ENCODE results near the gene CA5B.
"Not testable (repeated sequence)": the region's sequence is repeated elsewhere in the genome, so short reads cannot be mapped to it uniquely, and the experiment has no call there.

Gene CA5B

DNA sequence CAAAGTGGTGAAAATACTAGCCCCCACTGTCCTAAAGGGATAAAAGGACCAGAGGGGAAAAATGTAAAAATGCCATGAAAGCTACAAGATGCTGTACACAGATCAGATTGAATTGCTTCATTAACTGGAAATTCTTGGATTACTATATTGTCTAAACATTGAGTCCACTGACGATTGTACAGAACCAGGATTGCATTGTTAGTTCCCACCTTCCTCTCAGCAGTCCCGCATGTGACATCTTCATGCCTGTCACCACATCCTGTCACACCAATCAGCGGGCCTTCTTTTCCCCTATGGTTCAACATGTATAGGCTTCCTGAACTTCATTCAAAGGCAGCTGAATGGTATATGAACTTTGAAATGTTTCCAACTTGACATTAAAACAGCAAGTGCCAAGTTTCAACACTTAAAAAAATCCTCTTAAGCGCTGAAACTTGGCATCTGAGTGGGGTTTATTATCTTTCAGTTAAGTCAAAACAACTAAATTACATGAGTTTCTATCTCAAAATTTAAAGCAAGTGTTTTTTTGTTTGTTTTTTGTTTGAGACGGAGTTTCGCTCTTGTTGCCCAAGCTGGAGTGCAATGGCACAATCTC is 76.8 kb downstream of the CA5B start:
- no peak for DNase-seq

DNA sequence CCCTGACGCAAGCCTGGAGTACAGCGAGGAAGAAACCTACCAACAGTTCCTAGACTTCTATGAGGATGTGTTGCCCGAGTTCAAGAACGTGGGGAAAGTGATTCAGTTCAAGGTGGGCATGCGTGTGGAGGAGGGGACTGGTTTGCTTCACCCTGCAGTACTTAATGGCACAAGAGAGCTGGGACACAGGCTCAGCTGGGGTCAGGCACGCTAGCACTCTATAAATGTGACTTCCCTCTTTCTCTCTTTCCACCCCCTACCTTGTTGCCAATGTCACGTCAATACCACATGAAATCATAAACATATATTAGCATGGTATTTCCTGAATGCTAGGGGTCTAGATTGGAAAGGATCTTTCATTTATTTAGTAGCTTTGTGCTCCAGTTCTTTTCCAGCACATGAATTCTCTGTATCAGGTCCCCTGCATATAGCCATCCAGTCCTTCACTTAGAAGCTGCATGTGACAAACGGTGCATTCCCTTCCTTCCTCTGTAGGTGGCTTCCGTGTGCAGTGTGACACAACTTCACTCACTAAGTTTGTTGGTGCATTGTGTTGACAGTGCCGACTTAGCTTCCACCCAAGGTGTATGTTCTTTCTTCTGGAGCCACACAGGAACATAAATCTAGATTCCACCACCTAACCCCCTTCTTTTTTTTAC is 77.8 kb downstream of the CA5B start:
- DNase-seq = no peak

DNA sequence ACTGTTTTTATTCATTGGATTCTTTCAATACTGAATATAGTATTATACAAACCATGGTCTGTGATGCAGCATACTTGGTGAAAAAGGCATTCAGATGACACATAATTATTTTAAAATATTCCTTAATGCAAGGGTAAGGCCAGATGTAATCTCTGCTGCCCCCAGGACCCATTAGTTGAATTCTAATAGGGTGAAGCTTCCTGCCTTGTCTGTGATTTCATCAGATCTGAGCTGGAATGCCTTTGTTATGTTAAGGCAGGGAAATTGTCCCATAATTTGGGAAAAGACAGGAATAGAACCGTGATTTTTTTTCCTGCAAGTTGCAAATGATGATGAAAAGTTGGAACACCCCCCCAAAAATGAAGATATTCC is 78.4 kb downstream of the CA5B start:
- DNase-seq = no peak

DNA sequence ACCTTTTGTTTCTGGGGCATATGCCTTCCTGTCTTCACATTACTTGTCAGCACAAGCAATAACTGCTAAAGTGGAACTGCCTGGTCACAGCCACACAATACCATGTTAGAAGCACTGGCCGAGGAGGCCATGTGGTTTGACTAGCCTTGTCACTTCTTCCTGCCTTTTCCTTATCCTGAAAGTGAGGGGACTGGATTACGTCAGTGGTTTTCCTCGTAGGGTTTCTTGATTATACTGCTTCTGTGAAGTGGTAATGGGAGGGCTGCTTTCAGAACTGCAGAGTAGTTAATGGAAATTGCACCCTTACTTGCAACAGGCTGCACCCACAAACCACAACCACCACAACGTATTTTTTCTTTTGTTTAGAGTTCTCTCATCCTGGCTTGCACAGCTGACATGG is 78.8 kb downstream of the CA5B start:
- peak; percentile 18 for DNase-seq

DNA sequence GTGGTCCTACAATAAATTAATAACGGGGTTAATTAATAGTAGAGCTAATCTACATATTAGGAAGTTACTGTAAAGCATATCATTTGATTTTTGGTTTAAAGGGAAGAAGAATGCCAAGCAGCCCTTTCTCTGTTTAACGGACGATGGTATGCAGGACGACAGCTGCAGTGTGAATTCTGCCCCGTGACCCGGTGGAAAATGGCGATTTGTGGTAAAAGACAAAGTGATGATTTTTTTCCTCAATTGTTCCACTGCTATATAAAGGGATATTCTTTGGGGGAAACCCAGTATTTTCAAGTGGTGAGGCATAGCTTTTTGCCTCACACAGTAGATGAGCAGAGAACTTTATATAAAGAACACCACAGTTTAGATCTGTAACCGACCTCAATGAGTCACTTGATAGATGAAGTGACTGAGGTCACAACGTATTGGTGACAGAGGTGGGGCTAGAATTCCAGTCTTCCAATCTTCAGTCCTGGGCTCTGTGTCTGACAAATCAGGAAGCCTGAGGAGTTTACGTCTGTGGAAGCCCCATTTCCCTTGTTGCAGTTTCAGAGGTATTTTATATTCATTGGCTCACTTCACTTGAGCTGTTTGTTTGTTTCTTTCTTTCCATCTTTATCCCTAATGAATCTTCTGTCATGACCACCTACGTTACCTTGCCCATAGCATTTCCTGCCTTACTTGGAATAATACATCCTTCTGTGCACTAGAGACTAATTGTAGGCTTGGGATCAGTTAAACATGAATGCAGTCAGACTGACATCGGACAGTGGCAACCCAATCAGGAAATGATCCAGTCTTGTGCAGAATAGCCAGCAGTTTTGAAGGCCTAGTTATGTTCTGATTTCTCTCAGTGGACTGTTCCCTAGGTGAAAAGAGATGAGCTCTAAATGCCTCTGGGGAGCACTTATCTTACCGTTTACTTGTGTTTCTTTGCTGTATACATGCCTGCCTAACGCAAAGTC is 82.3 kb downstream of the CA5B start:
- DNase-seq = no peak

DNA sequence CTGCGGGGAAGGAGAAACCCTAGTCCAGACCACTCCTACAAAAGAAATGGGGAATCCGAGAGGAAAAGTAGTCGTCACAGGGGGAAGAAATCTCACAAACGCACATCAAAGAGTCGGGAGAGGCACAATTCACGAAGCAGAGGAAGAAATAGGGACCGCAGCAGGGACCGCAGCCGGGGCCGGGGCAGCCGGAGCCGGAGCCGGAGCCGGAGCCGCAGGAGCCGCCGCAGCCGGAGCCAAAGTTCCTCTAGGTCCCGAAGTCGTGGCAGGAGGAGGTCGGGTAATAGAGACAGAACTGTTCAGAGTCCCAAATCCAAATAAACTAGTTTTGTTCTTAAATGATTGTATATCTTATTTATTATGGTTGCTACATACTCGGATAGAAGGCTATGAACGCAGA is 84.9 kb downstream of the CA5B start:
- no peak for DNase-seq

DNA sequence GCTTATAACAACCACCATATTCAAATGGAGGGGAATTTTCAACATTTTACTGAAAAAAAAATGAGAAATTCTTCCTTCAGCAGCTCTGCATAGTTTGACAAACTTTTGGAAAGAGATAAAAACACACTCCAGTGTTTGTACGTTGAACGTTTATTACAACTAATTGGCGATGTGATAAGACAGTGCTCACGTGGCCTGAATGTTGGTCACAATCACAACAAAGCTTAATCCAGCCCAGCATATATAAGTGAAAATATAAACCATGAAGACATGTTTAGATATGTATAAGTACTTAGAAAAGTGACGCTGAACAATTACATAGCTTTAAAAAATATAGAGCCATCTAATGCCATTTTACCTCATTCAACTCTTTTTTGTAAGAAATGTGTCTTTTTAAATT is 87.9 kb downstream of the CA5B start:
- no peak for DNase-seq

DNA sequence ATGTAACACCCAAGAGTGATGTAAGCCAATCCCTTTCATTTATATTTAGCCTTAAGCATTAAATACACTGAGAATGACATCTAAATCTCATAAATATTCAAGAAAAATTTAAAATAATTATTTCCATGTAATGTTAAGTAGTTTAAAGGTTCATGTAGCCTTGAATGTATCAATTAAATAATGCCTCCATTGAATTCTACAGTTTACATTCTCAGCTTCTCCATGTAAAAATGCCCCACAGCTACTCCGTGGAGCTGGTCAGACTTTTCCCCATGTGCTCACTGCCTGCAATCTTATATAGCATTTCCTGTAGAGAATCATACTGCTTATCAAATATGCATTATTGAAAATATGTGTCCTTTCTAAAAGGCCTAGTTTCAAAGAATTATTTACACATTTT is 91.1 kb downstream of the CA5B start:
- DNase-seq = no peak

DNA sequence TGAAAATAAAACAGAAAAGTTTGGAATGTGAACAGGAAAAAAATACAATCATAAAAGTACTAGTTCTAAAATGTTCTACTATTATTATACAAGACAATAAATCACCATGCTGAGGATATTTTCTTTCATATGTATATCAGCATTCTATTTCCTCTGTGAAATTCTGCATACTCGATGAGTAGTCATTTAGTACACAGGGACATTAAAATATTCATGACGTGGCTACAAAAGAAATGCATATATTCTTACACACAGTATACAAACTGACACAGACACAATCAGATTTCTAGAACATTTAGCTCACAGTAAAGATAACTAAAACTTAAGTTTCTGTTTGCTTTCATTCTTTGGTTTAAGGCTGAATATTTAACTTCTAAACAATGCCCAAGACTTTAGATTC is 93.3 kb downstream of the CA5B start:
- not testable (repeated sequence) for DNase-seq

DNA sequence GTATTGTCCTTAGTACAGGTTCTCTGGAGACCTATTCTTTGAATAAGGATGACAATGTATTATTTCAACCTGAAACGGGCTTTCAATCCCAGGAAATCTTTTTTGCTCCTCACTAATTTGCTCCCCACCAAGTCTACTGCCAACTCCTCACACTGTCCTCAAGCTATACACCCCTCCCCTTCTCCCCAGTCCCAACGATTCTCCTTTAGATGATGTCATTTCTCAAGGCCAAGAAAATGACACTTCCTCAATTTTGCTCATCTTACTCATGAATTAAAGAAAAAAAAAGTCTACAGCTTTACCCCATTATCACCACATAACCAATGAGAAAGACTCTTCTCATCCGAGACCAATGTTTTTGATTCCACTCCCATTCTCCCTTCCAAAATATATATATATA is 96.0 kb downstream of the CA5B start:
- DNase-seq = no peak

DNA sequence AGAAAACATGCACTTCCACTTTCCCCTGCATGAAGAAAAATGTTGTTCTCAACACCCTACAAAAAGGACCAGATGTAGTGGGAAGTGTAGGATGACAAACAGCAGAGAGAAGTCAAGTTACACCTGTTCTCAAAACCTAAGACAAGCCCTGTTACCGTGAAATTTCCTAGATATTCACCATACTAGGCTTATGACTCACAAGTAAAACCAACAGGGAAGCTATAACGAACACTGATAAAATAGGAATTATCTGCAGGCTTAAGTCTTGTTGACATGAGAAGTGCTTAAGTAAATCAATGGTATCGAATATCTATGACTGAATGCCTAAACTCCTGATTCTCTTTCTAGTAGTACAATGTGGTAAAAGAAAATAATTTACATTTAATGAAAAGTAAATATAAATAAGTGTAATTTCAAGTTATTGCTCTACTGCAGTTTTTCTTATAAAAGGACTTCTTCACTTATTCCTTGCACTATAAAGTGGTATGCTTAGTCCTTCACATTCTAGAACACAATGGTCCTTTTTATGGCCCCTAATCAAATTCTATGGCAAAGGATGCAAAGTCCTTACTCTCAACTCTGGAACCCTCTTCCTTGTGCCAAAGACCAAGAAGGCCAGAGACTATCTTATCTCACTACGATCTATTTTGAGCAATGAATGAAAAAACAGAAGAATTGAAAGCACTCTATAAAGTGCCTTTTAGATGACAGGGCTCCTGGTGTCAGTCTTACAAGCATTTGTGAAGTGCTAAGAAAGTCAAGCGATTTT is 96.9 kb downstream of the CA5B start:
- no peak for DNase-seq
